Fibroblast of lung (primary cell): ENCODE data around the gene COL5A2. TPM values are rescaled to one million over a fixed set of nuclear protein-coding genes. Genes with fewer than 3 reads are reported as not detected.

Experiments
- DNase-seq, 2 donors: peaks; one replicate each; pipeline versions ENCODE4 v3.0.0 to v3.0.0-alpha.2; 2010; ENCODE audit warnings: low read depth in 2 of 2
- H2AFZ ChIP-seq: 2 replicates; pipeline ENCODE4 v1.5.1; 2012; ENCODE audit warnings: low read length, control low read depth, inconsistent platforms
- H3K27ac ChIP-seq: 2 replicates; pipeline ENCODE4 v1.5.1; 2011; ENCODE audit warnings: low read length, control low read depth; ENCODE audit not compliant: insufficient read depth
- H3K27me3 ChIP-seq: 2 replicates; pipeline ENCODE4 v1.5.1; 2011; ENCODE audit warnings: mild to moderate bottlenecking, low read length; ENCODE audit not compliant: control insufficient read depth, insufficient read depth
- H3K36me3 ChIP-seq: 2 replicates; pipeline ENCODE4 v1.5.1; 2011; ENCODE audit warnings: low read length; ENCODE audit not compliant: control insufficient read depth, insufficient read depth
- H3K4me1 ChIP-seq: 2 replicates; pipeline ENCODE4 v1.5.1; 2011; ENCODE audit warnings: low read length; ENCODE audit not compliant: control insufficient read depth, insufficient read depth; ENCODE audit errors: extremely low read depth
- H3K4me2 ChIP-seq: 2 replicates; pipeline ENCODE4 v1.5.1; 2011; ENCODE audit warnings: low read length, control low read depth; ENCODE audit not compliant: insufficient read depth; ENCODE audit errors: extremely low read depth
- H3K4me3 ChIP-seq, 4 experiments: fragments of 200-600 bp in 1 of 4; sonication (generic) in 1 of 4; replicated peaks in 1 of 4; 2 replicates each; pipeline ENCODE4 v1.5.1; 2011 to 2016; ENCODE audit warnings: low read length in 4 of 4, low read depth in 3 of 4, mild to moderate bottlenecking in 3 of 4, control low read depth in 2 of 4, inconsistent platforms in 1 of 4, mixed read lengths in 1 of 4; ENCODE audit not compliant: insufficient read depth in 1 of 4; ENCODE audit errors: control extremely low read depth in 1 of 4
- H3K79me2 ChIP-seq: 2 replicates; pipeline ENCODE4 v1.5.1; 2012; ENCODE audit warnings: mild to moderate bottlenecking, low read length, inconsistent platforms; ENCODE audit not compliant: control insufficient read depth, insufficient read depth
- H3K9ac ChIP-seq: 2 replicates; pipeline ENCODE4 v1.5.1; 2011; ENCODE audit warnings: mild to moderate bottlenecking, low read length, control low read depth; ENCODE audit not compliant: insufficient read depth
- H3K9me3 ChIP-seq: 2 replicates; pipeline ENCODE4 v1.5.1; 2012; ENCODE audit warnings: low read depth, low read length; ENCODE audit not compliant: control insufficient read depth, insufficient read depth
- H4K20me1 ChIP-seq: 2 replicates; pipeline ENCODE4 v1.5.1; 2011; ENCODE audit warnings: low read length; ENCODE audit not compliant: control insufficient read depth, insufficient read depth; ENCODE audit errors: extremely low read depth
- EZH2 ChIP-seq: IDR thresholded peaks from 2 replicates; pipeline ENCODE4 v1.5.1; 2012; ENCODE audit warnings: low read length, control low read depth, mild to moderate bottlenecking; ENCODE audit errors: missing control alignments
- polyA plus RNA-seq, 2 donors: library from polyadenylated mRNA; depleted of rRNA in 1 of 2; stranded (reverse) in 1 of 2; unstranded in 1 of 2; fragments of >200 nt; gene quantifications; 2 replicates each; pipeline ENCODE4 v1.2.1, GENCODE V29; 2011 to 2012; ENCODE audit warnings: missing spikeins in 1 of 2
- total RNA-seq: library from RNA; depleted of rRNA; stranded (reverse); fragments of >200 nt; gene quantifications from 2 replicates; pipeline ENCODE4 v1.2.1, GENCODE V29; 2014
- TF ChIP-seq, protein P1 (sequence below), 2 donors: IDR thresholded peaks in 1 of 2; conservative IDR thresholded peaks in 1 of 2; 1 replicate in 1 of 2; 2 replicates in 1 of 2; pipeline ENCODE4 v1.5.1; 2011 to 2012; ENCODE audit warnings: low read length in 2 of 2, control low read depth in 1 of 2, inconsistent platforms in 1 of 2, low read depth in 1 of 2, mild to moderate bottlenecking in 1 of 2

COL5A2 gene
- total and polyA plus RNA-seq, 2 donors (not counting 1 experiment from before 2014, with no cell fraction given), result 253 to 353 TPM

DNA sequence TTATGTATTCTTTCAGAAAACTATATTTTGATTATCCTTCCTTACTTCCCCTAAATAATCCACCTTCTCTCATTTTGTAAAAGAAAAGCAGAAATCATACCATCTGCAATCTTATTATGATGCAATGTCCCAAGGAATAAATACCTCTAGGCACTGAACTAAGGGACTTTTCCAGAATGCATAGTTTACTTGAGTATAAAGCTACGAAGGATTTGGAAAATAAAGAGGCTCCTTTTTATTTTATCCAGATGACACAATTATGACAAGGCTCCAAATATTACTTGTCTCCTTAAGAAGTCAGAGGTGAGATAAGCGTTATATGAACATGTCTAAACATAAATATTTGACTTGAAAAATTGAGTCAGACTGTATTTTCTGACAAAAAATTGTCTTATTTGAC is 133.2 kb downstream of the COL5A2 start:
- no peak for DNase-seq
- H3K79me2 ChIP-seq, result no peaks in the 10 kb centered on the region
- peaks cover 4% of the 10 kb centered on the region for H4K20me1 ChIP-seq
- no peak overlapping the region for H3K4me3 ChIP-seq
- H3K27ac ChIP-seq, result no peak overlapping the region
- no peaks in the 10 kb centered on the region for H3K27me3 ChIP-seq
- no peak overlapping the region for H3K9ac ChIP-seq
- H3K36me3 ChIP-seq, result peaks cover 20% of the 10 kb centered on the region
- no peak overlapping the region for H2AFZ ChIP-seq
- no peaks in the 10 kb centered on the region for H3K9me3 ChIP-seq
- no peaks in the 10 kb centered on the region for H3K4me1 ChIP-seq
- TF ChIP-seq, protein P1, sequence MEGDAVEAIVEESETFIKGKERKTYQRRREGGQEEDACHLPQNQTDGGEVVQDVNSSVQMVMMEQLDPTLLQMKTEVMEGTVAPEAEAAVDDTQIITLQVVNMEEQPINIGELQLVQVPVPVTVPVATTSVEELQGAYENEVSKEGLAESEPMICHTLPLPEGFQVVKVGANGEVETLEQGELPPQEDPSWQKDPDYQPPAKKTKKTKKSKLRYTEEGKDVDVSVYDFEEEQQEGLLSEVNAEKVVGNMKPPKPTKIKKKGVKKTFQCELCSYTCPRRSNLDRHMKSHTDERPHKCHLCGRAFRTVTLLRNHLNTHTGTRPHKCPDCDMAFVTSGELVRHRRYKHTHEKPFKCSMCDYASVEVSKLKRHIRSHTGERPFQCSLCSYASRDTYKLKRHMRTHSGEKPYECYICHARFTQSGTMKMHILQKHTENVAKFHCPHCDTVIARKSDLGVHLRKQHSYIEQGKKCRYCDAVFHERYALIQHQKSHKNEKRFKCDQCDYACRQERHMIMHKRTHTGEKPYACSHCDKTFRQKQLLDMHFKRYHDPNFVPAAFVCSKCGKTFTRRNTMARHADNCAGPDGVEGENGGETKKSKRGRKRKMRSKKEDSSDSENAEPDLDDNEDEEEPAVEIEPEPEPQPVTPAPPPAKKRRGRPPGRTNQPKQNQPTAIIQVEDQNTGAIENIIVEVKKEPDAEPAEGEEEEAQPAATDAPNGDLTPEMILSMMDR (conservative IDR thresholded peaks at IDR 0.05 in 1 of 2, IDR thresholded peaks at IDR 0.05 in 1 of 2; ENCODE audit: low read depth in 1 of 2, low read length in 2 of 2), result no peak
- TF ChIP-seq EZH2, result no peak
- H3K4me2 ChIP-seq, result no peak overlapping the region

DNA sequence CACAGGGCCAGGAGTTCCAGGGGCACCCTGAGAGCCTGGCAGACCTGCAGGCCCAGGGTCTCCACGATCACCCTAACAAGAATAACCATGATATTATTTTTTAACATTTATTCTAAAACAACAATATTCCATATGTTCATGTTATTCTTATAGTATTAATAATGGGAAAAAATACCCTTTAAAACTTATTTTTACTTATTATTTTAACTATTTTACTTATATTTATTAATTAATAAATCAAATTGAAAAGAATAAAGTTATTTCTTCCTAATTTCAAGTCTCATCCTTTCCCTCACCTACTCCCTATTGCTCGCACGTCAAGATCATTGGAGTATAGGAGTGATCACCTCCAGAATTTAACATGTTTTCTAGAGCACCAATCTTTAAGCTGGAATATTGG is 133.7 kb downstream of the COL5A2 start:
- Histone ChIP-seq H3K9ac (no peak overlapping the region), H2AFZ (no peak overlapping the region), H3K4me1 (no peaks in the 10 kb centered on the region), H3K79me2 (no peaks in the 10 kb centered on the region), H4K20me1 (peaks cover 4% of the 10 kb centered on the region), H3K27me3 (no peaks in the 10 kb centered on the region), H3K36me3 (peaks cover 19% of the 10 kb centered on the region), H3K4me3 (no peak overlapping the region), H3K4me2 (no peak overlapping the region), H3K9me3 (no peaks in the 10 kb centered on the region), H3K27ac (no peak overlapping the region)
- no peak for DNase-seq
- TF ChIP-seq EZH2, result no peak
- TF ChIP-seq, protein P1 (conservative IDR thresholded peaks at IDR 0.05 in 1 of 2, IDR thresholded peaks at IDR 0.05 in 1 of 2; ENCODE audit: low read depth in 1 of 2, low read length in 2 of 2), result no peak

DNA sequence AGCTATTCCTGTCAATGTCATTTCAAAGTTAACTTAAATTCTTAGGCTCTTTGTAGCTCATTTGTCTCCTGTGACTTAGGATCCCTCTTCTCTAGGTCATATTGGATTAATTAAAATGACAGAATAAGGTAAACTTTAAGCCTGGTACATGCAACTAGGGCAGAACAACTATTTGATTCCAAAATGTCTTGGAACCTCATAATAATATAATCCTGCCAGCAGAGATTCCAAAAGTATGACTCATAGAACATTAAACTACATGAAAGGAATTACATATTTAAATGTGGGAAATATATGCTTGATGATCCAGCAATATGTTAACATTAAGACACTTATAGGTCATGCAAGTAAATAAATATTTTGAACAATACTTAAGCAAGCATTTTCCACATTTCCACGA is 142.0 kb downstream of the COL5A2 start:
- Histone ChIP-seq H3K79me2 (no peaks in the 10 kb centered on the region), H3K27ac (no peak overlapping the region), H4K20me1 (no peaks in the 10 kb centered on the region), H2AFZ (no peak overlapping the region), H3K36me3 (peaks cover 17% of the 10 kb centered on the region), H3K9me3 (no peaks in the 10 kb centered on the region), H3K4me2 (peak overlapping the region; percentile 8), H3K27me3 (no peaks in the 10 kb centered on the region), H3K9ac (no peak overlapping the region), H3K4me3 (no peak overlapping the region), H3K4me1 (peaks cover 2% of the 10 kb centered on the region)
- no peak for TF ChIP-seq EZH2
- TF ChIP-seq, protein P1 (conservative IDR thresholded peaks at IDR 0.05 in 1 of 2, IDR thresholded peaks at IDR 0.05 in 1 of 2; ENCODE audit: low read depth in 1 of 2, low read length in 2 of 2), result no peak
- peak; percentile 64 to 65 for DNase-seq
